Vagina (tissue), 2 donors: ENCODE data around the gene MPP2.

Experiments used
- CTCF ChIP-seq, 3 experiments: fragments of 450-650 bp in 2 of 3; fragments of 200-600 bp in 1 of 3; sonication (generic) in 1 of 3; IDR thresholded peaks; one replicate each; pipeline ENCODE4 v1.5.1; 2017 to 2019; ENCODE audit warnings: antibody characterized with exemption in 3 of 3, mild to moderate bottlenecking in 2 of 3, moderate library complexity in 2 of 3
- POLR2A ChIP-seq, 2 donors: fragments of 450-650 bp; IDR thresholded peaks; one replicate each; pipeline ENCODE4 v1.6.1; 2017; ENCODE audit warnings: antibody characterized with exemption in 2 of 2, mild to moderate bottlenecking in 2 of 2, moderate library complexity in 2 of 2
- POLR2AphosphoS5 ChIP-seq, 2 donors: sonication (generic); formaldehyde crosslinking; IDR thresholded peaks; one replicate each; pipeline ENCODE4 v1.9.0; 2017; ENCODE audit warnings: antibody characterized with exemption in 2 of 2, mild to moderate bottlenecking in 2 of 2, low read depth in 1 of 2; ENCODE audit not compliant: insufficient read depth in 1 of 2

DNA sequence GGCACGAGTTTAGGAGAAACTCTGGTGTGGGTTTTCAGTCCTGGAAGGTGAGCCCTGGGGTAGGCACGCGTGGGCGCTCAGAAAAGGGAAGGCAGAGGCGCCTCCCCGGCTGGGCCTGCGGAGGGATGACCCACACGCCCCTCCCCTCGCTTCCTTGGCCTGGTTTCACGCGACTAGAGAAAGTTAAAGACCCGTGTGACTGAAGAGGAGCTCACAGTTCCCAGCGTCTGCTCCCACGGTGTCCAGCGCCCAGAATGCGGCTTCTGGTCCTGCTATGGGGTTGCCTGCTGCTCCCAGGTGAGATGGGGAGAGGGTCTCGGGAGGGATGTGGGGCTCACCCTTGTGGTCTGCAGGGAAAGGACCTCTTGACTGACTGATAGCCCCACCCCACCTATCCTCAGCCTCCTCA lies 60.4 kb downstream of the MPP2 start, which contains the start of gene CD300LG:
- TF ChIP-seq CTCF (IDR thresholded peaks at IDR 0.05) = no peak
- no peak for TF ChIP-seq POLR2AphosphoS5 (IDR thresholded peaks at IDR 0.05; ENCODE audit: insufficient read depth in 1 of 2, low read depth in 1 of 2)
- TF ChIP-seq POLR2A (IDR thresholded peaks at IDR 0.05) = no peak
